Esophagus squamous epithelium (tissue), 5 donors: ENCODE data around the gene COX7A1. TPM values are rescaled to one million over a fixed set of nuclear protein-coding genes. Genes with fewer than 3 reads are reported as not detected.

Experiments used
- DNase-seq: peaks from one replicate; lab custom pipeline; 2025; lab: John Stamatoyannopoulos, UW
- H3K27ac ChIP-seq, 4 donors: fragments of 200-600 bp; sonication (generic); one replicate each; pipeline ENCODE4 v1.5.1; 2016 to 2019; ENCODE audit warnings: mild to moderate bottlenecking in 1 of 4
- H3K27me3 ChIP-seq, 4 donors: fragments of 200-600 bp; sonication (generic); 1 replicate in 3 of 4; 2 replicates in 1 of 4; pipeline versions ENCODE4 v1.5.1 to v1.6.0; 2017 to 2021; ENCODE audit warnings: antibody characterized with exemption in 1 of 4
- H3K36me3 ChIP-seq, 3 donors: fragments of 200-600 bp; sonication (generic); one replicate each; pipeline ENCODE4 v1.5.1; 2016 to 2019
- H3K4me1 ChIP-seq, 3 donors: fragments of 200-600 bp; sonication (generic); one replicate each; pipeline ENCODE4 v1.5.1; 2017 to 2019
- H3K4me3 ChIP-seq, 4 donors: fragments of 200-600 bp; sonication (generic); 1 replicate in 3 of 4; 2 replicates in 1 of 4; pipeline ENCODE4 v1.5.1; 2016 to 2019; ENCODE audit warnings: mild to moderate bottlenecking in 2 of 4, moderate library complexity in 1 of 4
- H3K9me3 ChIP-seq, 3 donors: fragments of 200-600 bp; sonication (generic); one replicate each; pipeline ENCODE4 v1.5.1; 2016 to 2019
- POLR2A ChIP-seq, 4 donors: fragments of 450-650 bp; IDR thresholded peaks; one replicate each; pipeline ENCODE4 v1.6.1; 2017; ENCODE audit warnings: antibody characterized with exemption in 4 of 4, mild to moderate bottlenecking in 4 of 4, moderate library complexity in 3 of 4
- WGBS, 2 donors: methylation state at CpG; one replicate each; pipeline ENCODE4 v1.1.5; 2018; 5-methylcytosine and 5-hydroxymethylcytosine counted together
- intact Hi-C: fragments of 100-400 bp; cut with DNase I; formaldehyde crosslinking; loops from one replicate; pipeline ENCODE4 v1.15.0; 2022
- total RNA-seq, 4 donors: library from RNA; depleted of rRNA; stranded (reverse); fragments of >200 nt; gene quantifications; one replicate each; pipeline ENCODE4 v1.1.0, GENCODE V29; 2016
- TF ChIP-seq, protein P1 (sequence below), 6 experiments: fragments of 450-650 bp in 4 of 6; fragments of 200-600 bp in 2 of 6; sonication (generic) in 2 of 6; IDR thresholded peaks; one replicate each; pipeline ENCODE4 v1.5.1; 2016 to 2019; ENCODE audit warnings: antibody characterized with exemption in 6 of 6, mild to moderate bottlenecking in 4 of 6, moderate library complexity in 4 of 6
- donor health status: DM: yes; HTN: yes; CAD: no.

Gene COX7A1
- total RNA-seq, 4 donors from 2014 or later, result 2.0 to 15.8 (median 3.1) TPM

DNA sequence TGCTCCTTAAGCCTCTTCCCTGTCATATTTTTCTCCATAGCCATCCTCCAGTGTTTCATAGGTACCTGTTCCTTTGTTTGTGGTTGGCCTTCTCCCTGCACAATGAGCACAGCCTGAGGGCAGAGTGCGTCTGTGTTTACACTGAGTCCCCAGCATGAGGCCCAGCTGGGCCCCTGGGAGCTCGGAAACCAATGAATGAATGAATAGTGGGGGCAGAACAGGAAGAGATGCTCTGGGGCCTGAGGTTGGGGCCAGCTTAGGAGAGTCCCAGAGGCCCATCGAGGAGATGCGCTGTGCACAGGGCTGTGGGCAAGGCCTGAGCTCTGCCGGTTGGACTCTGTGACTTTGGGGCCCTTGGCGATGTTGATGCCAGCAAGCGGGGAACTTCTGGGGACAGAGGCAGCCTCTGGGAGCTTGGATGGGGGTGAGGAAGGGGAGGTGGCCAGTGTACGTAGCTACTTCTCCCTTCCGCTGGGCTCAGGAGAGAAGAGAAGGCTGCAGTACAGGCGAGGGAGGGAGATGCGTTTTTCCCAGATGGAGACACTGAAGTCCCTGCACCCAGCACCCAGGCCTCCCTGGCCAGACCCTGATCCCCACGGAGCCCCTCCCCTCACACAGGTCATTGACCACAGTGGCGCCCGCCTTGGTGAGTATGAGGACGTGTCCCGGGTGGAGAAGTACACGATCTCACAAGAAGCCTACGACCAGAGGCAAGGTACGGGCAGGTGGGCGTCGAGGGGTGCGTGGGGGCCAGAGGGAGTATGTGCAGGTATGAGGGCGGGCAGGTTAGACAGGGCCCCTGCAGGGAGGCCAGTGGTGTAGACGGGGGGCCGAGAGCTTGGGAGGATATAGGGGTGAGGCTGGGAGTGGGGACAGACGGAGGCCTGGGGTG is 31.9 kb downstream of the COX7A1 start:
- H3K9me3 ChIP-seq, result no peaks in the 10 kb centered on the region
- intact Hi-C loops, result loop anchor here (5.0 kb wide), 1 partner anchor 52 kb away; no protein-coding TSS in a partner anchor
- WGBS, 2 donors, result 89 to 93% methylated on average over 17 to 19 of the region's 26 CpGs
- DNase-seq, result no peak
- H3K27me3 ChIP-seq, result no peaks in the 10 kb centered on the region
- H3K4me1 ChIP-seq, result peaks cover 9 to 21% (median 15%) of the 10 kb centered on the region in 3 donors
- no peak for TF ChIP-seq POLR2A (IDR thresholded peaks at IDR 0.05)
- TF ChIP-seq, protein P1, sequence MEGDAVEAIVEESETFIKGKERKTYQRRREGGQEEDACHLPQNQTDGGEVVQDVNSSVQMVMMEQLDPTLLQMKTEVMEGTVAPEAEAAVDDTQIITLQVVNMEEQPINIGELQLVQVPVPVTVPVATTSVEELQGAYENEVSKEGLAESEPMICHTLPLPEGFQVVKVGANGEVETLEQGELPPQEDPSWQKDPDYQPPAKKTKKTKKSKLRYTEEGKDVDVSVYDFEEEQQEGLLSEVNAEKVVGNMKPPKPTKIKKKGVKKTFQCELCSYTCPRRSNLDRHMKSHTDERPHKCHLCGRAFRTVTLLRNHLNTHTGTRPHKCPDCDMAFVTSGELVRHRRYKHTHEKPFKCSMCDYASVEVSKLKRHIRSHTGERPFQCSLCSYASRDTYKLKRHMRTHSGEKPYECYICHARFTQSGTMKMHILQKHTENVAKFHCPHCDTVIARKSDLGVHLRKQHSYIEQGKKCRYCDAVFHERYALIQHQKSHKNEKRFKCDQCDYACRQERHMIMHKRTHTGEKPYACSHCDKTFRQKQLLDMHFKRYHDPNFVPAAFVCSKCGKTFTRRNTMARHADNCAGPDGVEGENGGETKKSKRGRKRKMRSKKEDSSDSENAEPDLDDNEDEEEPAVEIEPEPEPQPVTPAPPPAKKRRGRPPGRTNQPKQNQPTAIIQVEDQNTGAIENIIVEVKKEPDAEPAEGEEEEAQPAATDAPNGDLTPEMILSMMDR (IDR thresholded peaks at IDR 0.05), result no peak
- H3K27ac ChIP-seq, result no peak overlapping the region
- no peak overlapping the region for H3K4me3 ChIP-seq
- peaks cover 4 to 90% (median 47%) of the 10 kb centered on the region in 3 donors for H3K36me3 ChIP-seq

DNA sequence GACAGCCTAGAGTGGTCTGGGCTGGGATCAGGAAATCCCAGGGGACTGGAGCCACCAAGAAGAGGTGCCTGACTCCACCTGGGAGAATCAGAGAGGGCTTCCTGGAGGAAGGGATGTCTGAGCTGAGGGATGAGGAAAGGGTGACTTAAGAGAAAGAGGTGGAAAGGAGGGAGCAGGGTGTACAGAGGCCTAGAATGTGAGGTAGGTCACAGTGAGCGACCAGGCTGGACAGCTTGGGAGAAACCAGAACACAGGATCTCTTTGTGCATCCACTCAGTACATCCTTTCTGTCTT is 36.0 kb downstream of the COX7A1 start:
- TF ChIP-seq, protein P1 (IDR thresholded peaks at IDR 0.05), result no peak
- no peak for TF ChIP-seq POLR2A (IDR thresholded peaks at IDR 0.05)
- peaks cover 22 to 37% (median 24%) of the 10 kb centered on the region in 3 donors for H3K4me1 ChIP-seq
- 82 to 95% methylated on average over 1 of the region's 1 CpG for WGBS, 2 donors
- peaks cover 4 to 74% (median 20%) of the 10 kb centered on the region in 3 donors for H3K36me3 ChIP-seq
- H3K4me3 ChIP-seq, result peak overlapping the region; percentile 77 to 92 (median 86)
- DNase-seq, result no peak
- H3K9me3 ChIP-seq, result no peaks in the 10 kb centered on the region
- H3K27ac ChIP-seq, result peak overlapping the region; percentile 93 to 96 (median 94)
- intact Hi-C loops, result loop anchor here (10.0 kb wide), 1 partner anchor 61 kb away; the partner anchor contains the start of genes THAP8 and WDR62
- H3K27me3 ChIP-seq, result no peaks in the 10 kb centered on the region

DNA sequence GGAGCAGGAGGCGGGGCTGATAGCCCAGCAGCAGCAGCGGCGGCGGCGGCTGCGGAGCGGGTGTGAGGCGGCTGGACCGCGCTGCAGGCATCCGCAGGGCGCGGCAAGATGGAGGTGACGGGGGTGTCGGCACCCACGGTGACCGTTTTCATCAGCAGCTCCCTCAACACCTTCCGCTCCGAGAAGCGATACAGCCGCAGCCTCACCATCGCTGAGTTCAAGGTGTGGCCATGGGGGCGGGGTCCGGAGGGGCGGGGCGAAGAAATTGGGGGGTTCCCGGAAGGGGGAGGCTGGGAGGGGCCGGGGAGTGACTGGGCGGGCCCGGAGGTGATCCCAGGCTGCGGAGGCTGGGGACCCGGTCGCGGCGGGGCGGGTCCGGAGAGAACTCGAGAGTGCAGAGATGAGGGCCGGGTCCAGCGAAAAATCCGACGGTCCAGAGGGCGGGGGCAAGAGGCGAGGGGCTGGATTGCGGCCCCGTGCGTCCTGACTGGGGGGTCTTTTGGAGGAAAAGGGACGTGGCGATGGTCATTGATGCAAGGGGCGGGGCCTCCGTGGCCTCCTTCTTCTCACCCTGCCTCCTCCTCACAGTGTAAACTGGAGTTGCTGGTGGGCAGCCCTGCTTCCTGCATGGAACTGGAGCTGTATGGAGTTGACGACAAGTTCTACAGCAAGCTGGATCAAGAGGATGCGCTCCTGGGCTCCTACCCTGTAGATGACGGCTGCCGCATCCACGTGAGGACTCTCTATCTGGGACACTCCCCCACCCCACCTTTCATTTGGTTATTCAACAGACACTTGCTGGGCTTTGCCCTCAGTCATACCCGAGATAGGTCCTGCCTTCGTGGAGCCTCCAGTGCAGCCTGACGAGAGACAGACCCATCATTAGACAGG is 36.5 kb downstream of the COX7A1 start, which contains the start of gene TBCB:
TSS of gene TBCB (plus strand) at position 16 of the 891 bp plus-strand sequence. CDS start at position 109, 93 bp downstream.
- intact Hi-C loops, result loop anchor here (10.0 kb wide), 1 partner anchor 61 kb away; the partner anchor contains the start of genes THAP8 and WDR62
- Histone ChIP-seq H3K4me1 (peaks cover 22 to 37% (median 24%) of the 10 kb centered on the region in 3 donors), H3K9me3 (no peaks in the 10 kb centered on the region), H3K27me3 (no peaks in the 10 kb centered on the region), H3K4me3 (peak within 1 kb of the TSS; percentile 77 to 92 (median 86)), H3K36me3 (peaks cover 4 to 74% (median 17%) of the 10 kb centered on the region in 3 donors), H3K27ac (peak within 1 kb of the TSS; percentile 93 to 96 (median 94))
- 5 to 25% methylated on average over 6 to 23 of the region's 59 CpGs for WGBS, 2 donors
- peak; percentile 80 for DNase-seq
- peak in 2 of 4 donors; percentile 59 to 71 for TF ChIP-seq POLR2A (IDR thresholded peaks at IDR 0.05)
- TF ChIP-seq, protein P1 (IDR thresholded peaks at IDR 0.05), result no peak

DNA sequence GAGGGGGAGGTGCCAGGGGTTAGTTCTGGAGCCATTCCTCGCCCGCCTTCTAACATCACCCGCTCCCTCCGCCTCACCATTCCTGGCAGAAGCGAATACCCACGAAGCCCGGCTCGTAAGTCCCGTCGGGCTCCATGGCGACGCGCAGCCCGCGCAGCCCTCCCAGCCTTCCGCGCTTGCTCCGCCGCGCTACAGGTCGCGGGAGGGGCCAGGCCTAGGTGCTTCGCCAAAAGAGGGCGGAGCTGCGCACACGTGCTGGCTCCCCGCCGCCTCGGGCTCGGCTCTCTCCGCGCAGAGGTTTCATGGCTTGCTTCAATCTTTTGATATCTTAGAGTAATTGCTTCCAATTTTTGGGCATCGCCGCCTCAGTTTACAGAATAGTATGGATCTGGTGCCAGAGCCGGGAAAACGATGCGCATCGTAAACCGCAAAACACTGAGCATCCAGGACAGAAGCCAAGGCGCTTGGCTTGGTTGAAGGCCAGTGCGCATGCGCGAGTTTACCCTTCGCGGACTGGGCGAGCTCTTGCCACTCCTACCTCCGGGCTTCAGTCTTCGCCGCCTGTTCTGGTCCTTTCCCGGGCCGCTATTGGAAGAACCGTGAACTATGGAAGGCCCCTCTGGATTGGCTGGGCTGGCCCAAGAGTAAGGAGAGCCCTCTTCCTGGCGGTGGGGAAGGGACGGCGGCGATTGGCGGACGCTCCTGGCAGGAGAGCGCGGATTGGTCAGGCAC is 37.4 kb downstream of the COX7A1 start, which contains the start of gene POLR2I:
TSS of gene POLR2I (minus strand) at position 155 of the 732 bp plus-strand sequence. CDS start at position 136, 19 bp downstream.
- intact Hi-C loops, result loop anchor here (10.0 kb wide), 1 partner anchor 60 kb away; the partner anchor contains the start of genes THAP8 and WDR62
- H3K9me3 ChIP-seq, result no peaks in the 10 kb centered on the region
- H3K27ac ChIP-seq, result peak within 1 kb of the TSS; percentile 93 to 96 (median 94)
- 0 to 1% methylated on average over 17 to 36 of the region's 60 CpGs for WGBS, 2 donors
- no peaks in the 10 kb centered on the region for H3K27me3 ChIP-seq
- H3K36me3 ChIP-seq, result peaks cover 4 to 74% (median 9%) of the 10 kb centered on the region in 3 donors
- DNase-seq, result peak; percentile 94
- peak within 1 kb of the TSS; percentile 77 to 92 (median 86) for H3K4me3 ChIP-seq
- TF ChIP-seq, protein P1 (IDR thresholded peaks at IDR 0.05), result peak in 2 of 6 experiments; percentile 1 to 12
- TF ChIP-seq POLR2A (IDR thresholded peaks at IDR 0.05), result peak in 3 of 4 donors; percentile 58 to 82 (median 74)
- peaks cover 22 to 37% (median 24%) of the 10 kb centered on the region in 3 donors for H3K4me1 ChIP-seq
